Esophagus squamous epithelium (tissue), 4 donors: ENCODE results near the gene TAX1BP1.
A peak's percentile ranks its signal among the peaks of the same experiment; 100 is the strongest.

Experiments
- CTCF ChIP-seq, 6 experiments: fragments of 450-650 bp in 4 of 6; fragments of 200-600 bp in 2 of 6; sonication (generic) in 2 of 6; IDR thresholded peaks; one replicate each; pipeline ENCODE4 v1.5.1; 2016 to 2019; ENCODE audit warnings: antibody characterized with exemption in 6 of 6, mild to moderate bottlenecking in 4 of 6, moderate library complexity in 4 of 6
- POLR2A ChIP-seq, 4 donors: fragments of 450-650 bp; IDR thresholded peaks; one replicate each; pipeline ENCODE4 v1.6.1; 2017; ENCODE audit warnings: antibody characterized with exemption in 4 of 4, mild to moderate bottlenecking in 4 of 4, moderate library complexity in 3 of 4

- TF ChIP-seq CTCF (IDR thresholded peaks at IDR 0.05) (peak in 5 of 6 experiments; percentile 22 to 71 (median 46)), POLR2A (IDR thresholded peaks at IDR 0.05) (no peak)
Measured at GRCh38 chr7:27745064-27745583, 5.2 kb downstream of the TAX1BP1 start.
